GM12873 (cell line): Measurements from ENCODE around the gene RNPEPL1.

Source experiments
- CTCF ChIP-seq: IDR thresholded peaks from 2 replicates; pipeline ENCODE4 v1.5.1; 2012; ENCODE audit warnings: low read depth, mild to moderate bottlenecking, moderate library complexity, low read length, control low read depth; ENCODE audit not compliant: insufficient read depth; ENCODE audit errors: missing control alignments

Gene RNPEPL1

GRCh38 chr2:240551811-240552210 is 16.5 kb upstream of the RNPEPL1 start:
- TF ChIP-seq CTCF = no peak

GRCh38 chr2:240553956-240554480 is 14.3 kb upstream of the RNPEPL1 start:
- no peak for TF ChIP-seq CTCF

GRCh38 chr2:240554767-240555493 is 13.4 kb upstream of the RNPEPL1 start:
- TF ChIP-seq CTCF = no peak

GRCh38 chr2:240555541-240556250 is 12.6 kb upstream of the RNPEPL1 start:
- no peak for TF ChIP-seq CTCF

- TF ChIP-seq CTCF = peak; percentile 73
Observed at GRCh38 chr2:240556553-240557100, 11.7 kb upstream of the RNPEPL1 start.

- TF ChIP-seq CTCF = no peak
Observed at GRCh38 chr2:240557101-240557751, 11.1 kb upstream of the RNPEPL1 start.

- TF ChIP-seq CTCF = no peak
Observed at GRCh38 chr2:240557808-240558207, 10.5 kb upstream of the RNPEPL1 start, which contains the start of gene ANKMY1. Gene ANKMY1 (minus strand): TSS chr2:240557988. CDS start chr2:240557335, 653 bp downstream.
